ENCODE data around the gene WDR11.
"Not testable (repeated sequence)": the region's sequence is repeated elsewhere in the genome, so short reads cannot be mapped to it uniquely, and the experiment has no call there.

Gene WDR11

DNA sequence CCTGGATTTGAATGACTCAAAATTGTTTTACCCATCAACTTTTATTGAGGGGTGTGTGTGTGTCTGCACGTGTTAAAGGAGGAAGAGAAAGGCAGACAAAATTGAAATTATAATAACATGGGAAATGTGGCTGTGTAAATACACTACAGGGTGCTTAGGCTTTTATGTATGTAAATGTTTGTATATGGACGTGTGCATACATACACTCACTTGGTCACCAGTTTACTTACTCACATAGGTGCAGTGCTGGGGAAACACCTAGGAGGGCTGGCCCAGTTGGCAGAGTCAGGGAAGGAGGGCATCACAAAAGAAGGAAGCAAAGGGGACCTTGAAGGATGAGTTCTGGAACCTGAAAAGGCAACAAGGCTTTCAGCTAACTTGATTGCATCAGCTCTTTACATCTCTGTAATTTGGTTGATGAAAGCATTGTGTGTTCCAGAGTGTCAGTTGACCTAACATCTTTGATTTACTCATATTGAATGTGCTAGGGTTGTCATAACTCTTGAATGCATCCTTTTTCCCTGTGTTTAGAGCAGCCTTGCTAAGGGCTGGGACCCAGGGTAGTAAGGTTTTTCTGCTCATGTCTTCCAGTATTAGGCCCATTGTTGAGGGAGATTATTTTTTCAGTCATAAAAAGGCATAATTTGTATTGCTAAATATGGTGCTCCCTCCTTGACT lies 10.2 kb downstream of the WDR11 start:
- DNase-seq, result no peak

DNA sequence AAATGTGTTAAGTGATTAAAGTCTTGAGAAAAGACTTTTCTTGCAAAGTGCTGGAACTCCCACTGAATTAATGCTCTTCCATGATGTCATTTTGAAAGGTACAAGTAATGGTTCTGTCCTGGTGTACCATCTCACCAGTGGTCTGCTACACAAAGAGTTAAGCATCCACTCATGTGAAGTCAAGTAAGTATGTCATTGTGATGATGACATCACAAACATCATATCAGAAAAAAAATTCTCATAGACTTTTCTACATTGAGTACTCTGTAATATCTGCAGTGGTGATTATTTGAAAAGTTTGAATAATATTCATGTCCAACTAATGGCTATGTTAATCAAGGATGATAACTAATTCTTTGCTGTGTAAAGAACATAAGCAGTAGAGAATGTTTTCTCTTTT lies 22.6 kb downstream of the WDR11 start:
- no peak for DNase-seq

DNA sequence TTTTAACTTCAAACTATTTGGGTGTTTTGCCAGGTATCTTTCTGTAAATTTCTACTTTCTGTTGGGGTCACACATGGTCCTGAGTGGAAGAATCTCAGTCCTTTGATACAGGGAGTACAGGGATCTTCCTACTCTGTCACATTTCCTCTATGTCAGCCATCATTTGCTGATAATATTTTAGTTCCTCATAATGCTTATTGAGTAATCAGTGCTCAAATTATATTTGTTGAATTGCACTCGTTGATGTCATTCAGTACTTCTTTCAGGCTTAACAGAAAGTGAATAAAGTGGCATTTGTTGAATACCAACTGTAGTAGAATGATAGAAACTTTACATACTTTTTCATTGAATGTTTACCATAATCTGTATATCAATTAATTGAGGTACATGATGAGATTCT lies 31.9 kb downstream of the WDR11 start:
- DNase-seq, result no peak

DNA sequence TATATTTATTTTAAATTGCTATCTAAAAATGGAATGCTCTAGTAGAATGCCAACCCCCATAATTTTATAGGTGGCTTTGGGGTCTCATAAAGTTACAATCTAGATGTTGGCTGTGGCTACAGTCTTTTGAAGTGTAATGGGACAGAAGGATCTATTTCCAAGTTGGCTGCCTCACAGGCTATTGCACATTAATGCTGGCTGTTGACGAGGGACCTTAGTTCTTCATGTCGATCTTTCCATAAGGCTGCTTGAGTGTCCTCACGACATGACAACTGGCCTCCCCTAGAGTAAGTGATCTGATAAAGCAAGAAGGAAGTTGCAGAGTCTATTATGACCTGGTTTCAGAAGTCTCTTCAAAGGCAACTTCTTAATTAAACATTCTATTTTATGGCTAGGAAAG lies 36.3 kb downstream of the WDR11 start:
- no peak for DNase-seq

DNA sequence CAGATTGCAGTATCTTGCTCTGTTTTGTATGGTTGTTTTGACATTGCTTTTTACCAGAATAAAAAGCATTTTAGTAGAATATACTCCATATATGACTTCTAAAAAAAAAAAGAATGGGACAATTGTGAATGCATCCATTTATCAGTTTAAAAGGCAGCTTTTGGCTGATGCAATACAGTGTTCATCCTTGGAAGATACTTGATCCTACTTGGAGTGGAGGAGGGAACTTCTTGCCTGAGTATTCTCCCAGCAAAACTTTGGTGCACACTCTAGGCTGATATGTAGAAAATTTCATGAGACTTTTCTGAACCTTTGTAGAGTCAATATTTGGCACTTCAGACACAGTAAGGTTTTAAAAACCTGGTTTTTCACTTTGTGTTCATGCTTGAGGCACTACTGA lies 40.2 kb downstream of the WDR11 start:
- DNase-seq, result no peak

DNA sequence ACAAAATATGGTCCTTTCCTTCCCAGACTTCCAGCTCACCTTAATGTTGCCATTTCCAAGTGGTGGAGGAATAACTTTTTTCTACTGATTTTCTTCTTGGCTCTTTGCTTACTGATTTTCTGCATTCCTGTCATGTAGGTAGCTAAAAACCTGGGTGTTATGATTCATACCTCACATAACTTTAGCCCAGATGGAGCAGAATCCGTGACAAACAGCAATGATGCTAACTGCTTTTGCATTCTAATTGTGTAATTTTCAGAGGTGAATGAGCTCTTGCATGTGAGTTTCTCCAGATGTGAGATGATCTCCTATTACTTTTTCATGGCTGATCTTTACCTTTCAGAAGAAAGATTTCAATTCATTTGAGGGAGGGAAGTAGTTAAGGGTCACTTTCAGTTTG lies 43.4 kb downstream of the WDR11 start:
- DNase-seq, result no peak

DNA sequence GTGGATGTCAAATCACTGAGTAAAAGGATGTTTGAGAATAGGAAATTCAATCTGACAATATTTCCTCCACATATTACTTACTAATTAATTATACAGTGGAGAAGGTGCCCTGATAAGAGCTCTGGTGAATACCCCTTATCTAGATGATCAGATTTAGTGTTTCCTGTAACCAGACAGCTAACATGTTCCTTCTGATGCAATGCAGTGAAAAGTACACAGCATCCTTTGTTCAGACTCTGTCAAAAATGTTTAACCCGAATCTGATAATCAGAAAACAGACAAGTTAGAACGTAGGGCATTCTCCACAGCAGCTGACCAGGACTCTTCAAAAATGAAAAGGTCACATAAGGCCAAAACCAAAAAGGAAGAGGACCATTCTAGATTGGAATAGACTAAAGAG lies 46.2 kb downstream of the WDR11 start:
- no peak for DNase-seq

DNA sequence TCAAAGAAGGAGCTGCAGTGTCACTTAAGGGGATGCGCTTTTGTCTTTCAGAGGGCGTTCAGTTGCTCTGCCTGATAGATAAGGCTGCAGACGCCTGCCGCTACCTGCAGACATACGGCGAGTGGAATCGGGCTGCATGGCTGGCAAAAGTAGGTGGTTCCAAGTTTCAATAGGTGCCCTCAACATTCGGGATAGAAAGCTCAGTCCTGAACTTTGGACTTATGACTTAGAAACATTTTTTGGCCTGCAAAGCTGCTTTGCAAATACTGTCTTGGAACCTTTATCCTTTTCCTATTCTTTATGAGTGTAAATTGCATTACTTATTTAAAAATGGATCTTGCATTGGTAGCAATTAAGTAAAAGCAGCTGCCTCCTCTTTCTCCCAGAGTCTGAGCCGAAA lies 54.1 kb downstream of the WDR11 start:
- DNase-seq, result no peak

DNA sequence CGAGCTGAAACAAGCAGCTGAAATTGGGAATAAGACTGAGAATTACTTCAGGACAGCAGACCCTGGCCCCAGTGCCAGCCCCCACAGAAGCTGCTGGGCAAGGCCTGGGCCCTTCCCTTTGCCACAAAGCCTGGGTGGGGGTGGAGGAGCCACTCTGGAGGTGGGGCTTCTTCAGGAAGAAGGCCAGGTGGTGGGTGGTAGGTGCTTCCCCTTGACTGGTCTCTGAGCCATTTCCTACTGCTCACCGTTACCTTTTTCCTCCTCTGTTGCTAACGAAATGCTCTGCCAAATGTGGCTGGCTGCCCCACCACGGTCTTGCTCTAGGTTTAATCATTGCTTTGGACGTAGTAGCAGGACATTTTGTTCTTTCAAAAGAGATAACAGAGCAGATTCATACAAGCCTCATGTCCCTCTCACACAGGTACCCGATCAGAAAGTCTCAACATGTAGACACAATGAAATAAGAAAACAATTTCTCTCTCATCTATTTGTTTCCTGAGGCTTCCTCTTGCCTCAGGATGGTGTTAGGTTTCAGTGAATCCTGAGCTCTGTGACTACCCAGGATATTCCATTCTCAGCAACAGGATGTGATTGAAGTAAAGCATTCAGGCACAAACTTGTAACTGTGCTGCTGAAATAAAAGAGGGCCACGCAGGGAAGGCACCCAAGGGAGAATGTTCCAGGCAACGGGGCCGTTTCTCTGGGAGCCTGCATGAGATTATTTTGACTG lies 66.5 kb downstream of the WDR11 start:
- DNase-seq, result no peak

DNA sequence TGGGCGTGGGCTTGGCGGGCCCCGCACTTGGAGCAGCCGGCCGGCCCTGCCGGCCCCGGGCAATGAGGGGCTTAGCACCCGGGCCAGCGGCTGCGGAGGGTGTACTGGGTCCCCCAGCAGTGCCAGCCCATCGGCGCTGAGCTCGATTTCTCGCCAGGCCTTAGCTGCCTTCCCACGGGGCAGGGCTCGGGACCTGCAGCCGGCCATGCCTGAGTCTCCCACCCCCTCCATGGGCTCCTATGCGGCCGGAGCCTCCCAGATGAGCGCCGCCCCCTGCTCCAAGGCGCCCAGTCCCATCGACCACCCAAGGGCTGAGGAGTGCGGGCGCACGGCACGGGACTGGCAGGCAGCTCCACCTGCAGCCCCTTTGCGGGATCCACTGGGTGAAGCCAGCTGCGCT lies 72.7 kb downstream of the WDR11 start:
- DNase-seq, result not testable (repeated sequence)

DNA sequence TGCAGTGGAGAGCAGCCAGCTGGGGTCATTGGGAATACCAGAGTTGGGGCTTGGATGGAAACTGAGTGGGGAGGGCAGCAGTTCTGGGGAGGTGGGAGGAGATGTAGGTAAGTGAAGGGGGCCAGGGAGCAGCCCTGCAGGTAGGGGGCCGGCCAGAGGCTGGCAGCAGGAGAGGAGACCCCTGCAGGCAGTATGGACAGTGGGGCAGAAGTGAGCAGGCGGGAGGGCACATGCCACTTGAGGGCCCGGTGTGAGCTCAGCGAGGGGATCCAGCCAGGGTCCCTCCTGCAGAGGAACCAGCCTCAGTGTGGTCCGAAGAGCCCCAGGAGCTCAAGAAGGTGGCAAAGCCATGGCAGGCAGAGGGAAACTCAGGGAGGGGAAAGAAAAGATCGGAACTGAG lies 75.4 kb downstream of the WDR11 start:
- DNase-seq, result no peak

DNA sequence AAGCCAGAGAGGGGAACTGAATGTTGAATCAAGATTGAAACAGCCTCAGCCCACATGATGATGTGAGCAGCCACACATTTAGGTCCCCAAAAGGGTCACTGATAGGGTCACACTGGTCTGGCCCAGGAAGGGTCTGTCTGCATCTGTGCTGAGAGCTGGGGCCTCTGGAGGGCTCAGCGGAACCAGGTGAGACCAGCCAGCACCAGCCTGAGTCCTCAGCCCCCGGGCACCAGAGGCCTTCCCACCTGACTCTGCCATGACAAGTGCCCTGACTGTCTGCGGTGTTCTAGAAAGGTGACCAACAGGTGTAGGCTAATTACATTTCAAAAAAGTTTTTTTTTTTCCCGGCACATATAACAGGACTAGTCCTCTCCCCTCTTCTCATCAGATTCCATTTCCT lies 76.2 kb downstream of the WDR11 start:
- no peak for DNase-seq

DNA sequence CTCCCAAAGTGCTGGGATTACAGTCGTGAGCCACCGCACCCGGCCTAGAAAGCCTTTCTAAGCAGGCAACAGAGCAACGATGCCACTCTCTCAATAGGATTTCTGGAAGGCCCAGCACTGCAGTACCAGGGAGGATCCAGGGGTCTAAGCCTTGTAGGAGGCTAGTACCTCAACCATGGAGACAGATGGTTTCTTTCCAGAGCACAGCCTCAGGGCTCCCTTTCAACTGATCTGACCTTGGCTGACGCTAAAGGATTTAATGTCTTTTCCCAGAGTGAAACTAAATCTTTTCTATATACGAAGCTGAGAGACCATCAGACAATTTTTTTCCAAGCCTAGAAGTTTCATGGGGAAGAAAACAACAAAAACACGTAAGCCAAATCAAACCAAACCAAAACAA lies 78.0 kb downstream of the WDR11 start:
- no peak for DNase-seq

DNA sequence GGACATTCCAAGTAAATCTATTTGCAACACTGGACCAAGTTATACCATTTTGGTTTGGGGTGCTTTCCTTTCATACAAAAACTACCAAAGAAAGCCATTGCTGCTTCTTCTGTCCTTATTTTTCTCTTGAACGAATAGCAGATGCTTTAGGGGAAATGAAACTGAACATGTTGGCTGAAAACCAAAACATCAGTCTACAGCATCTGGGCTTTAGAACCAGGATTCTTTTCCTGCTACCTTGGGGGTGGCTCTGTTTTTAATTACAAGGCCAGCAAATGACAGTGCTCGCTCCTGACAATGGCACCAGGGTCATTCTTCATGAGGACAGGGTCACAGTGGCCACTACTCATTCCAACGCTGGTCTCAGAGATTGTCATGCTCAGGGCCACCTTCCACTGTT lies 80.3 kb downstream of the WDR11 start:
- no peak for DNase-seq

DNA sequence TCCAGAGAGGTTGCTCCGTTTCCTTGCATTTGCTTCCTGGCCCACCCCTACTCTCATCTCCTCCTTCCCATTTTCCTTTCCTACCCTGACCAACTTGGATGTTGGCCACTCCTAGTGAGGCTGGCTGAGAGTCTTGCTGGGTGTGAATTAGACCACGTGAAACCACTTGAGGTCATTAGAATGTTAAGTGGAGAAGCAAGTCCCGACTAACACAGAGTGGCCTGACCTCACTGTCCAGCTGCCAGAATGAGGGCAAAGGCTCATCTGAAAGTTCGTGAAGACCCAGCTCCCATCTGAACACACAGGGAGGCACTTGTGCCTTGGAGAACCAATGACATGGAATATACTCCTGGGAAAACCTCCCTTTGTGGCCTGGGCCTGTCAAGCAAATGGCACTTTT lies 80.8 kb downstream of the WDR11 start:
- no peak for DNase-seq

DNA sequence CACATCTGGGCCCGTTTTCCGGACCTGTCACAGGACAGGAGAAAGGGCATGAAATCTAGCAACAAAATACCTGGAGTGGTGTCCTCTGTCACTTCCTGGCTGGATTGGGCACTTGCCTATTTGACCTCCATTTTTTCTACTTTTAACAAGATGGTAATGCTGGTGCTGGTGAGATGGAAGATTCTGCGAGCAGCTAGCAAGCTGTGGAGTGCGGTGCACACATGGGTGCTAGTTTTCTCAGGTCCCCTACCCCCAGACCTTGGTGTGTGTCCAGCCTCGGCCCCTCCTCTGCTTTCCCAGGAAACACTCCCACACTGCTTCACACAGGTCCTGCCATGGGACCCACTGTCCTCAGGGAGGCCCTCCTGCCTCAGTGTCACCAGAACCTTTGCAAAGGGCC lies 87.7 kb downstream of the WDR11 start:
- no peak for DNase-seq

DNA sequence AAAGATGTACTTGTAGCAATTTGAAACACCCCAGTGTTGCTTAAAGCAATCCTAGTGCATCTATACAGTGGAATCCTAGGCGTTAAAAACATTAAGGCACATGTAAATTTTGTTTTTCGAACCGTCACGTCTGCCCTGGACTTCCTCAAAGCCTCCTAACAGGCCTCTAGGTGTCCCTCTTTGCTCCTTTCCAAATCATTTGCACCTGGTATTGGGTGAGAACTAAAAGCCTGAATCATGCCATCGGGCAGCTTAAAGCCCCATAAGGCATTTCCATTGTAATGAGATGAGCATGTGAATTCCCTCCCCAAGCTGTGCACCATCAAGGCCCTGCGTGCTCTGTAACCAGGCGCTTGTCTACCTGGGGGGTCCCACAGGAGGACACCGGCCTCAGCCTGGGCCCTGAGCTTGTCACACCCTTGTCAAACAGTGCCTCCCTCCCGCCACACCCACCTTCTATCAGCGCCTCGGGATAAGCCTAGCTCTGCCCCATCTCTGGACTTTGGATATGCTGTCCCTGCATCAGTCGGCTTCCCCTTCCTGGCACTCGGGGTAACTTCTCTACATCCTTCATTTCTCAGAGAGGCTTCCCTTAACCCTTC lies 89.2 kb downstream of the WDR11 start:
- no peak for DNase-seq

DNA sequence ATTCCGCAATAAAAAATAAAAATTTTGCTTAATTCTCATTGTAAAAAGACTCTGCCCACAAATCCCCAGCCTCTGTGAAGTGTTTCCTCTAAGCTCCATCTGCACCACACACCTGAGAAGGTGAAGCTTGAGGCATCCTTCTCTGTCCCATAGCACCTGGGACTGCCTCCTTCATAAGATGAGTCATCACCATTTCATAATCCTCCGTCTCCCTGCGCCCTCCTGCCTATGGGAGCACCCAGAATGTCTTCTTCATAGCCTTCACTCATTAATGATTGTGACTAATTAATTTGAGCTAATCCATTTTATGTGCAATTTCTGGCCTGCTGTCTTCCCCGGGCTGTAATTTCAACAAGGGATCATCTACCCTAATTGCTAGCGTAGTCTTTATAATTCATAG lies 90.3 kb downstream of the WDR11 start:
- no peak for DNase-seq

DNA sequence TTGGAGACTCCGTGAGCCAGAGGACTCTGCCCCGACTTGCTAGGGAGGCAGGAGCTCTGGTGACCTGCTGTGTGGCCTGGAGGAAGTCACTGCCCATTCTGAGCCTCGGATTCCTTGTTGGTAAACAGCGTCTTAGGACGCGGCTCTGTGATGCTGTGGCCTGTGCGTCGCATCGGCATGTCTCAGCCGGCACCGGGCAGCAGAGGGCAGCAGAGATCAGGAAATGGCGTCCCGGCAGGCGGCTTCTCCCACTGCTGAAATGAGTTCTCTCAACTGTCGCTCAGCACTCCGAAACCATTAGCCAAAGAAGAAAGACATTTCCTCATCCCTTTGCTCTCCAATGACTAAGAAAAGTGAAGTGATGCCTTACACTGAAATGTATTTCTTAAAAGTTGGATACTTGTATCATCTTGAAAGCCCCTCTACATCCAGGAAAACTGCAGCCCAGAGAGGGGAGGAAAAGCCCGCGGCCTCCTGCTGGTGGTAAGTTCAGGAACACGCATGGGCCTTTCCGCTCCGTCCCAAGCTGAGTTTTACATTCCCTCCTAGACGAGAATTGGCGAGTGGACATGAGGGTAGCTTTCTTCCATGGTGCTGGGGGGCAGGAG lies 91.7 kb downstream of the WDR11 start:
- DNase-seq, result peak; percentile 17

DNA sequence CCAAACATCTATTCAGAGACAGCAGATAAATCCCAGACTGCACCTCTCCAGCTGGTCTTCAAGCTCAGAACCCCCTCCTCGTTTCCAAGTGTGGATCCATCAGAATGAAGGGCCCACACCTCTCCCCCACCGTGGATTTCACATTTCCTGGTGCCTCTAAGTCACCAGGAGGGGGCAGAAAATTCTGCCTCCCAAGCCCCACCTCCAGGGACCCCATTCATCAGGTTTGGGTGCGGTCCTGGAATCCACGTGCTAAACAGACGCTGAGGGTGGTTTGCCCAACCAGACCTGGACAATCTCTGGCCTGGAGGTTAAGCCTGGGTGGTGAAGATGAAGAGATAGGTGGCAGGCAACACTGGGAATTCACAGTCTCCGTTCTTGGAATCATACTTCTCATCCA lies 92.4 kb downstream of the WDR11 start:
- no peak for DNase-seq

DNA sequence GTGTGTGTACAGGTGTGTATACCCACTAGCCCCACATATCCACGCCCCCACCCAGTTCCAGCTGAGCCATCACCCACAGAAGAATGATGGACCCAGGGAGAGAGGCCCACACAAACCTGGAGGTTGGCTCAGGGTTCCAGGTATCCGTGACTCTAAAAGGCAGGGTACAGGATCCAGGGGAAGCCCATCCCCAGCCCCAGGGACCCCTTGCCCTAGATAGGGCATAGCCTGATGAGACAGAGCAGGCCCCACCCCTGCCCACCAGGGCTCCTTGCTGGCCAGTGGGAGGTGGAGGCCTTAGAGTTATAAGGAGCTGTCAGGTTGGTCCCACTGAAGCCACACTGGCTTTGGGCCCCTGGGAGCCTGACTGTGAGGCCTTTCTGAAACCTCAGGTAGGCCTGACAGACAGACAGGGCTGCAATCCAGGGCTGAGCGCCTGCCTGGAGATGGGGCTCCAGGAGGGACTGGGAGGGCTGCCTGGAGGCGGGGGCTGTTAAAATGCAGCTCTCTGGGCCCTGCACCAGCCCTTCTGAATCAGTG lies 93.5 kb downstream of the WDR11 start:
- DNase-seq, result no peak

DNA sequence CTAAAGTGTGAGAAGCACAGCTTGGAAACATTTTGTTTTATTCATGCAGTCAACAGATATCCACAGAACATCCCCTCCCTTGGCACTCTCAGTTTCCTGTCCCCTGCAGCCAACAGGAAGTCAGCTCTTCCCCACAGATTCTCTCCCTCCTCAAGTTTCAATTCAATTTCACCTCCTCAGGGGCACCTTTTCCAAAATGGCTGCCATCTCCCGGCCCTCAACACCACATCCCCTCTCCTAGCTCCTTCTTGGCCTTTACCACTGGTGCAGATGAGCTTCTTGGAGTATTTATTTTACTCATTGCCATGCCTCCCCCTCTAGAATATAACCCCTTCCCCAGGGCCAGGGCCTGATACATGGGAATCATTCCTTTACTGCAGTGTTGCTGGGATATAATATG lies 94.0 kb downstream of the WDR11 start:
- no peak for DNase-seq

DNA sequence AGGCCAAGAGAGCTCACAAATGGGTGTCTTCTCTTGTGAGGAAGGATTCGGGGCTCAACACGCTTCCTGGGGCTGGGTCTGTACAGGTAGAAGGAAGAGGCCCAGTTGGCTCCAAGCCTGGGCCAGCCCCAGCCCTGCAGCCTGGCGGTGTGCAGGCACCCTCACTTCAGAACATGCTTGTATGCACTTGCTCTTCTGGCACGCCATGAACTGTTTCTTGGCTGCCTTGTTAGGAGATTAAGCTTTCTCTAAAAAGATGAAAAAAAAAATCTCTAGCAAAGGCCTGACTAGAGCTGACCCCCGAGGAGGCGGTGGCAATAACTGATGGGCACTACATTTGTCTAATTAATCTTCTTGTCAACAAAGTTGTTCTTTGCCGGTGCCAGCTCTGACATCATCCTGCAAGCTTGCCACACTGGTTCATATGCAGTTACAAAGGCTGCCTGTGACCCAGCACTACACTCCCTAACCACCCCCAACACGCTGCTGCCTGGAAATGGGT lies 94.7 kb downstream of the WDR11 start:
- DNase-seq, result no peak

DNA sequence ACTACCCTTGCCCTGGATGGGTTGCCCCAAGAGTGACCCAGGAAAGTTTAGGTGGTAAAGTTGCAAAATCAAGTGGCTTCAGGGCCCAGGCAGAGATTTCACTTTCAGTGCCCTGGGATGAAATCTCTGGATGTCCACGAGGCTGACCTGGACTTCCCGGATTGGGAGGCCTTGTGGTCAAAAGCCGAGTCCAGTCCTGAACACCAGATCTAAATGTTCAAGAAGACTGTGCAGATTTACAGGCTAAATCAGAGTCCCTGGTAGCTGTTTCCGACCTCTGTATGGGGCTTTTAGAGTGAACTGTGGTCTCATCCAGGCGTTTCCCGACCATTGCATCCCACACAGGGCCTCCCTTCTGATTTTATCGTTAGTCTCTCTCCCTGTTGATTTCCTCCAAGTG lies 95.3 kb downstream of the WDR11 start:
- DNase-seq, result no peak
